ENCODE data around the gene SETDB2. TPM values are rescaled to one million over a fixed set of nuclear protein-coding genes. Genes with fewer than 3 reads are reported as not detected.

SETDB2 gene
- 10 to 100 TPM in 1 of 4 donors, 1 to 10 TPM in 3; 2.2 to 17.0 (median 3.8) TPM for polyA plus RNA-seq
- long read RNA-seq, donor 1 = 0 reads
- long read RNA-seq, donor 2 = 0 reads
- long read RNA-seq, donor 3, partial matches to known transcripts = 6 of 6 reads
- long read RNA-seq, donor 3, other reads (novel, unspliced or antisense) = 0 of 6 reads
- long read RNA-seq, donor 4 = 0 reads
- long read RNA-seq, donor 5 = 0 reads
- long read RNA-seq, donor 6 = 0 reads
- long read RNA-seq, donor 7 = 0 reads
- long read RNA-seq, donor 8 = 0 reads
- long read RNA-seq, donor 9 = 0 reads
- long read RNA-seq, donor 10 = 0 reads

GRCh38 chr13:49443704-49444523, at the start of gene SETDB2, which contains the start of gene CAB39L:
Gene SETDB2, plus strand, starts transcription at chr13:49444274. Its CDS starts 7,620 bp downstream, at chr13:49451894.
Gene CAB39L, minus strand, starts transcription at chr13:49444064. Its CDS starts 61,154 bp downstream, at chr13:49382910.
- WGBS, 3 donors = 0 to 1% (median 0%) methylated on average over 44 to 53 of the region's 53 CpGs
- DNase-seq = peak; percentile 99
- Histone ChIP-seq H3K4me1 (ENCODE audit: control insufficient read depth in 3 of 3, insufficient read depth in 2 of 3, low read depth in 1 of 3, low read length in 2 of 3) (peaks cover 0 to 3% (median 3%) of the 10 kb centered on the region in 3 donors), H3K4me3 (ENCODE audit: low read depth in 1 of 3, low read length in 3 of 3) (peak within 1 kb of the TSS; percentile 66 to 92 (median 68)), H3K9me3 (ENCODE audit: control insufficient read depth in 2 of 2, insufficient read depth in 1 of 2, low read depth in 1 of 2, low read length in 1 of 2) (no peaks in the 10 kb centered on the region), H3K27ac (ENCODE audit: low read depth in 1 of 3, low read length in 2 of 3) (peak within 1 kb of the TSS; percentile 84 to 96 (median 92)), H3K27me3 (ENCODE audit: control insufficient read depth in 3 of 3, insufficient read depth in 3 of 3, low read length in 3 of 3) (no peaks in the 10 kb centered on the region), H3K36me3 (ENCODE audit: control insufficient read depth in 3 of 3, insufficient read depth in 2 of 3, low read depth in 1 of 3, low read length in 3 of 3) (no peaks in the 10 kb centered on the region)
- FAIRE-seq = peak; percentile 82

- H3K27ac ChIP-seq (ENCODE audit: low read depth in 1 of 3, low read length in 2 of 3) = no peak overlapping the region
- H3K27me3 ChIP-seq (ENCODE audit: control insufficient read depth in 3 of 3, insufficient read depth in 3 of 3, low read length in 3 of 3) = no peaks in the 10 kb centered on the region
- FAIRE-seq (no peak), DNase-seq (no peak)
- no peaks in the 10 kb centered on the region for H3K4me1 ChIP-seq (ENCODE audit: control insufficient read depth in 3 of 3, insufficient read depth in 2 of 3, low read depth in 1 of 3, low read length in 2 of 3)
- H3K4me3 ChIP-seq (ENCODE audit: low read depth in 1 of 3, low read length in 3 of 3) = no peak overlapping the region
- H3K9me3 ChIP-seq (ENCODE audit: control insufficient read depth in 2 of 2, insufficient read depth in 1 of 2, low read depth in 1 of 2, low read length in 1 of 2) = no peaks in the 10 kb centered on the region
- 65 to 94% (median 72%) methylated on average over 1 of the region's 1 CpG for WGBS, 3 donors
- no peaks in the 10 kb centered on the region for H3K36me3 ChIP-seq (ENCODE audit: control insufficient read depth in 3 of 3, insufficient read depth in 2 of 3, low read depth in 1 of 3, low read length in 3 of 3)
These were observed 48.6 kb upstream of the SETDB2 start for GRCh38 chr13:49395451-49395865.

- WGBS, 3 donors = 70 to 84% (median 76%) methylated on average over 1 of the region's 1 CpG
- H3K9me3 ChIP-seq (ENCODE audit: control insufficient read depth in 2 of 2, insufficient read depth in 1 of 2, low read depth in 1 of 2, low read length in 1 of 2) = no peaks in the 10 kb centered on the region
- FAIRE-seq = no peak
- H3K27me3 ChIP-seq (ENCODE audit: control insufficient read depth in 3 of 3, insufficient read depth in 3 of 3, low read length in 3 of 3) = no peaks in the 10 kb centered on the region
- H3K4me3 ChIP-seq (ENCODE audit: low read depth in 1 of 3, low read length in 3 of 3) = no peak overlapping the region
- H3K4me1 ChIP-seq (ENCODE audit: control insufficient read depth in 3 of 3, insufficient read depth in 2 of 3, low read depth in 1 of 3, low read length in 2 of 3) = no peaks in the 10 kb centered on the region
- no peaks in the 10 kb centered on the region for H3K36me3 ChIP-seq (ENCODE audit: control insufficient read depth in 3 of 3, insufficient read depth in 2 of 3, low read depth in 1 of 3, low read length in 3 of 3)
- no peak for DNase-seq
- no peak overlapping the region for H3K27ac ChIP-seq (ENCODE audit: low read depth in 1 of 3, low read length in 2 of 3)
These were observed 48.1 kb upstream of the SETDB2 start for GRCh38 chr13:49395878-49396380.

- Histone ChIP-seq H3K27me3 (ENCODE audit: control insufficient read depth in 3 of 3, insufficient read depth in 3 of 3, low read length in 3 of 3) (peaks cover 0 to 2% (median 0%) of the 10 kb centered on the region in 3 donors), H3K9me3 (ENCODE audit: control insufficient read depth in 2 of 2, insufficient read depth in 1 of 2, low read depth in 1 of 2, low read length in 1 of 2) (peaks cover 0 to 5% of the 10 kb centered on the region in 2 donors), H3K4me1 (ENCODE audit: control insufficient read depth in 3 of 3, insufficient read depth in 2 of 3, low read depth in 1 of 3, low read length in 2 of 3) (no peaks in the 10 kb centered on the region), H3K27ac (ENCODE audit: low read depth in 1 of 3, low read length in 2 of 3) (no peak overlapping the region), H3K4me3 (ENCODE audit: low read depth in 1 of 3, low read length in 3 of 3) (no peak overlapping the region), H3K36me3 (ENCODE audit: control insufficient read depth in 3 of 3, insufficient read depth in 2 of 3, low read depth in 1 of 3, low read length in 3 of 3) (no peaks in the 10 kb centered on the region)
- FAIRE-seq = no peak
- peak in 1 of 2 donors; percentile 38 for DNase-seq
- WGBS, 3 donors = 12 to 50% (median 37%) methylated on average over 1 of the region's 1 CpG
These were observed 44.1 kb upstream of the SETDB2 start for GRCh38 chr13:49399801-49400472.

- H3K4me1 ChIP-seq (ENCODE audit: control insufficient read depth in 3 of 3, insufficient read depth in 2 of 3, low read depth in 1 of 3, low read length in 2 of 3) = no peaks in the 10 kb centered on the region
- H3K27ac ChIP-seq (ENCODE audit: low read depth in 1 of 3, low read length in 2 of 3) = peak overlapping the region in 2 of 3 donors; percentile 61 to 65
- peaks cover 0 to 2% (median 0%) of the 10 kb centered on the region in 3 donors for H3K27me3 ChIP-seq (ENCODE audit: control insufficient read depth in 3 of 3, insufficient read depth in 3 of 3, low read length in 3 of 3)
- WGBS, 3 donors = 9 to 20% (median 14%) methylated on average over 7 of the region's 7 CpGs
- H3K36me3 ChIP-seq (ENCODE audit: control insufficient read depth in 3 of 3, insufficient read depth in 2 of 3, low read depth in 1 of 3, low read length in 3 of 3) = no peaks in the 10 kb centered on the region
- DNase-seq = peak; percentile 38 to 58
- H3K4me3 ChIP-seq (ENCODE audit: low read depth in 1 of 3, low read length in 3 of 3) = peak overlapping the region in 1 of 3 donors; percentile 5
- no peak for FAIRE-seq
- peaks cover 0 to 8% of the 10 kb centered on the region in 2 donors for H3K9me3 ChIP-seq (ENCODE audit: control insufficient read depth in 2 of 2, insufficient read depth in 1 of 2, low read depth in 1 of 2, low read length in 1 of 2)
These were observed 43.1 kb upstream of the SETDB2 start for GRCh38 chr13:49400755-49401659.

- Histone ChIP-seq H3K4me1 (ENCODE audit: control insufficient read depth in 3 of 3, insufficient read depth in 2 of 3, low read depth in 1 of 3, low read length in 2 of 3) (no peaks in the 10 kb centered on the region), H3K27ac (ENCODE audit: low read depth in 1 of 3, low read length in 2 of 3) (no peak overlapping the region), H3K36me3 (ENCODE audit: control insufficient read depth in 3 of 3, insufficient read depth in 2 of 3, low read depth in 1 of 3, low read length in 3 of 3) (no peaks in the 10 kb centered on the region), H3K4me3 (ENCODE audit: low read depth in 1 of 3, low read length in 3 of 3) (no peak overlapping the region), H3K9me3 (ENCODE audit: control insufficient read depth in 2 of 2, insufficient read depth in 1 of 2, low read depth in 1 of 2, low read length in 1 of 2) (peaks cover 0 to 11% of the 10 kb centered on the region in 2 donors), H3K27me3 (ENCODE audit: control insufficient read depth in 3 of 3, insufficient read depth in 3 of 3, low read length in 3 of 3) (peaks cover 0 to 2% (median 0%) of the 10 kb centered on the region in 3 donors)
- WGBS, 3 donors = 80 to 88% (median 86%) methylated on average over 7 of the region's 7 CpGs
- no peak for DNase-seq
- no peak for FAIRE-seq
These were observed 39.9 kb upstream of the SETDB2 start for GRCh38 chr13:49403996-49404702.

GRCh38 chr13:49404703-49405020, 39.4 kb upstream of the SETDB2 start:
- H3K9me3 ChIP-seq (ENCODE audit: control insufficient read depth in 2 of 2, insufficient read depth in 1 of 2, low read depth in 1 of 2, low read length in 1 of 2) = peaks cover 0 to 11% of the 10 kb centered on the region in 2 donors
- 74 to 83% (median 80%) methylated on average over 1 of the region's 1 CpG for WGBS, 3 donors
- DNase-seq (no peak), FAIRE-seq (no peak)
- no peak overlapping the region for H3K4me3 ChIP-seq (ENCODE audit: low read depth in 1 of 3, low read length in 3 of 3)
- peaks cover 0 to 2% (median 0%) of the 10 kb centered on the region in 3 donors for H3K27me3 ChIP-seq (ENCODE audit: control insufficient read depth in 3 of 3, insufficient read depth in 3 of 3, low read length in 3 of 3)
- no peak overlapping the region for H3K27ac ChIP-seq (ENCODE audit: low read depth in 1 of 3, low read length in 2 of 3)
- no peaks in the 10 kb centered on the region for H3K4me1 ChIP-seq (ENCODE audit: control insufficient read depth in 3 of 3, insufficient read depth in 2 of 3, low read depth in 1 of 3, low read length in 2 of 3)
- H3K36me3 ChIP-seq (ENCODE audit: control insufficient read depth in 3 of 3, insufficient read depth in 2 of 3, low read depth in 1 of 3, low read length in 3 of 3) = no peaks in the 10 kb centered on the region

Data from small intestine (tissue), 16 donors.